Measurements from ENCODE around the gene ESPNL. TPM values are rescaled to one million over a fixed set of nuclear protein-coding genes. Genes with fewer than 3 reads are reported as not detected.

The ESPNL gene
- total RNA-seq, 1 donor from 2014 or later = 0.40 TPM

DNA sequence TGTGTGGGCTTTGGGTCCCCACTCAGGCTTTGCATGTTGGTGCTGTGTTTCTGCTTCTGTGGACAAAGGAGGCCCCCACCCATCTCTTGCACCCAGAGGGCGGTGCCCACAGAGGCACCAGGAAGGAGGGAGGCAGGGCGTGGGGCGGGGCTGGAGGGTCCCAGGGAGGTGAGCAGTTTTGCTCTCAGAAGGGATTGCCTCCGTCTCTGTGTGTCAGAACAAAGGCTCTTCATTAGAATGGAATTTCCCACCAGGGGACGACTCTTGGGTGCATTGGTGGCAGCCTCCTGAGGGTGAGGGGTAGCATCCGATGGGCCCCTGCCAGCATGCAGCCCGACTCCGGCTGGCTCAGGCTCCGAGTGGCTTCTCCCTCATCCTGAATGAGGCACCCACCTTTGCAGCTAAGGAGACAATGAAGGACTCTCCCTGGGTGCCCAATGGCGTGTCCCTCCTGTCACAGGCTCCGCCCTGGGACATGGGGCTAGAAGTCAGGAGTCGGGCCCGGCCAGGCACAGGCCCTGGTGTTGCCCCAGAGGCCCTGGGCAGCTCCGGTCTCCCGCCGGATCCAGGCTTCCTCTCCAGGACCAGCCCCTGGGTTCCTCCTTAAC is 51.6 kb downstream of the ESPNL start:
- no peaks in the 10 kb centered on the region for H3K9me3 Mint-ChIP-seq
- no peak for DNase-seq (ENCODE audit: low read depth, low spot score)

DNA sequence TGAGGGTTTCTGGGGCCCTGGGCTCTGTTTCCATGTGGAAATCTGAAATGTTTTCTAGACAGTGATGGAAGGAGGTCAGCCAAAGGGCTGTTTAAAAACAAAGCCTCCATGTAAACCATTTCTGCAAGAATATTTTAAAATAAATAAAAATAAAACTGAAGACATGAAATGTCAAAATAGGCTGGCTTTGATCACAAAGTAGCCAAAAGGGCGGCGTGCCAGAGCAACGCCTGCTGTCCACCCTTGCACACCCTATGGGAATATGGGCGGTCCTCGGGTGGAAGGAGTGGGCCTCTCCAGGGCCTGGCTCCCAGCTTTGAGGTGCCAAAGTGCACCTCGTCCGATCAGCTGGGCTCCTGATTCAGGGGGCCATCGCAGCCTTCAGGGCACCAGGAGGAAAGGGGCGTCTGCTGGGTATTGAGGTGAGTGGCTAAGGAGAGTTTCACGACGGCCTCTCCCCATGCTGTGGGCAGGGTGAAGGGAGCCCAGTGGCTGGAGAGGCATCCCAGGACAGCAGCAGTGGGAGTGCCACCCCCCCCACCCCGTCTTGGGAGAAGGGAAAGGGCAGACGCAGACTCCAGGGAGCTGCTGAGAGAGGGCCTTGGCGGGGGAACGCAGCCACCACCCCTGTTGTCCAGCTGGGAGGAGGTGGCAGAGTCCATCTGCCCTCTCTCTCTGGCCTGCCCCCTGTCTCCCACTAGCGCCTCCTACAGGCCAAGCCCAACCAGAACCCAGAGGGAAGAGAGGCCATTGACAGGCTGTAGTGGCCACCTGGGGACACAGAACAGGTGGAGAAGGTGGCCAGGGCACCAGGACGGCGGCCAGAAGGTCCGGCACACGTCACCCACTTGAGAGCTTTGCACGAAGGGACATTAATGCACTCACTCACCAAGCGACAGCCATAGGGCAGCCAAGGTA is 52.9 kb downstream of the ESPNL start:
- H3K27ac Mint-ChIP-seq (ENCODE audit: unreplicated experiment) = no peak overlapping the region
- H3K9me3 Mint-ChIP-seq = no peaks in the 10 kb centered on the region
- TF ChIP-seq, protein P1, sequence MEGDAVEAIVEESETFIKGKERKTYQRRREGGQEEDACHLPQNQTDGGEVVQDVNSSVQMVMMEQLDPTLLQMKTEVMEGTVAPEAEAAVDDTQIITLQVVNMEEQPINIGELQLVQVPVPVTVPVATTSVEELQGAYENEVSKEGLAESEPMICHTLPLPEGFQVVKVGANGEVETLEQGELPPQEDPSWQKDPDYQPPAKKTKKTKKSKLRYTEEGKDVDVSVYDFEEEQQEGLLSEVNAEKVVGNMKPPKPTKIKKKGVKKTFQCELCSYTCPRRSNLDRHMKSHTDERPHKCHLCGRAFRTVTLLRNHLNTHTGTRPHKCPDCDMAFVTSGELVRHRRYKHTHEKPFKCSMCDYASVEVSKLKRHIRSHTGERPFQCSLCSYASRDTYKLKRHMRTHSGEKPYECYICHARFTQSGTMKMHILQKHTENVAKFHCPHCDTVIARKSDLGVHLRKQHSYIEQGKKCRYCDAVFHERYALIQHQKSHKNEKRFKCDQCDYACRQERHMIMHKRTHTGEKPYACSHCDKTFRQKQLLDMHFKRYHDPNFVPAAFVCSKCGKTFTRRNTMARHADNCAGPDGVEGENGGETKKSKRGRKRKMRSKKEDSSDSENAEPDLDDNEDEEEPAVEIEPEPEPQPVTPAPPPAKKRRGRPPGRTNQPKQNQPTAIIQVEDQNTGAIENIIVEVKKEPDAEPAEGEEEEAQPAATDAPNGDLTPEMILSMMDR (conservative IDR thresholded peaks at IDR 0.05) = peak; percentile 12
- H3K36me3 Mint-ChIP-seq (ENCODE audit: low read depth) = no peaks in the 10 kb centered on the region
- no peaks in the 10 kb centered on the region for H3K4me1 Mint-ChIP-seq
- no peak overlapping the region for H3K4me3 Mint-ChIP-seq
- no peaks in the 10 kb centered on the region for H3K27me3 Mint-ChIP-seq (ENCODE audit: low read depth)
- DNase-seq (ENCODE audit: low read depth, low spot score) = no peak

More for the DNA sequence above, 51.6 kb downstream of the ESPNL start:
- H3K4me1 Mint-ChIP-seq = no peaks in the 10 kb centered on the region
- H3K27ac Mint-ChIP-seq (ENCODE audit: unreplicated experiment) = no peak overlapping the region
- no peaks in the 10 kb centered on the region for H3K27me3 Mint-ChIP-seq (ENCODE audit: low read depth)
- TF ChIP-seq, protein P1 (conservative IDR thresholded peaks at IDR 0.05) = no peak
- no peak overlapping the region for H3K4me3 Mint-ChIP-seq
- no peaks in the 10 kb centered on the region for H3K36me3 Mint-ChIP-seq (ENCODE audit: low read depth)

DNA sequence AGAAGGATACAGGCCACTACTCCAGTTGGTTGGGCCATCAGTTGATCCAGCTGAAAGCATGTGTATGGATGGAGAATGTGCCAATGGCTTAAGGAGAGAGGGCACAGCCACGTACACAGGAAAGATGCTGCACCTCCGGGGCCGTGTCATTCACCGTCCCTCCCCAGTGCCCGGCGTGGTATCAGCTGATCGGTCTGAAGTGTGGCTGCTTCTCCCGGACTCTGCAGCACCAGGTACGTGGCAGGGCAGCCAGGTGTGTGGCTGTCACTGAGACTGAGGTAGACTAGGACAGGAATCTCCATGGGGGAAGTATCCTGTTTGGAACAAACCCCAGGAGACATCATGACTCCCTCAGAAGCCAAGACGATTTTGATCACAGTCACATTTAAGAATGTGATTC is 54.4 kb downstream of the ESPNL start:
- Mint-ChIP-seq H3K9me3 (no peaks in the 10 kb centered on the region), H3K36me3 (ENCODE audit: low read depth) (no peaks in the 10 kb centered on the region), H3K4me3 (no peak overlapping the region), H3K27ac (ENCODE audit: unreplicated experiment) (no peak overlapping the region), H3K4me1 (peaks cover 4% of the 10 kb centered on the region), H3K27me3 (ENCODE audit: low read depth) (peaks cover 5% of the 10 kb centered on the region)
- DNase-seq (ENCODE audit: low read depth, low spot score) = no peak
- TF ChIP-seq, protein P1 (conservative IDR thresholded peaks at IDR 0.05) = no peak

DNA sequence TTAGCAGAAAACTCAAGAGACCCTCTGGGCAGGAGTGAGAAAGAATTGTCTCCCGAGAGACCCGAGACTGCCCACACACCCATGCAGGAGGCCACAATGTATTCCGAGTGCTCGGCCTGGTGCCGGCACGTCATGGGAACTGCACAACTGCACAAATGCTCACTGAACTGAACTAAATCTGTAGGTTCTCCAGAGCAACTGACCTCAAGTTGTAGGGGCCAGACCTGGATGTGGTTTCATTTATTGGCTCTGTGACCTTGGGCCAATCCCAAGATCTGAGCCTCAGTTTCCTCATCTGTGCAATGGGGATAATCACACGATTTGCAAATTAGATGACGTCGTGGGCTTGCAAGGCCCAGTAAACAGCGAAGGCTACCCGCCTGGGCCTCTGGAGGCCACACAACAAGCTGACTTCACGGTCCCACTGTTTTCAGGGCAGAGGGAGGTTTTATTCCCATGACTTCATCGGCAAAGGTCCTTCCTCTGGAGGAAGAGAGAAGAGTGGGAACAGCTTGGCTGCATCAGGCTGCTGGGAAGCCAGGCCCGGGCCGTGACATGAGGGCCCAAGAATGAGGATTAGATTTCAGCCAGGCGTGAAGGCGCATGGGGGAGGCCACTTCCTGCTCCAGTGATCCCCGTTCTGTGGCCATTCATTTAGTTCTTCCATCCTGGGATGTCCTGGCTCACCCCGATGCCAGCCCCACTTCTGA is 55.1 kb downstream of the ESPNL start:
- Mint-ChIP-seq H3K4me3 (no peak overlapping the region), H3K36me3 (ENCODE audit: low read depth) (no peaks in the 10 kb centered on the region), H3K9me3 (no peaks in the 10 kb centered on the region), H3K27me3 (ENCODE audit: low read depth) (peaks cover 10% of the 10 kb centered on the region), H3K4me1 (peaks cover 4% of the 10 kb centered on the region), H3K27ac (ENCODE audit: unreplicated experiment) (no peak overlapping the region)
- DNase-seq (ENCODE audit: low read depth, low spot score) = no peak
- TF ChIP-seq, protein P1 (conservative IDR thresholded peaks at IDR 0.05) = no peak

Measured in neural crest cell (in vitro differentiated cells).